NOMO-1 (cell line): ENCODE data around the gene SLC25A48.
A peak's percentile ranks its signal among the peaks of the same experiment; 100 is the strongest.

ENCODE experiments used
- DNase-seq, 2 experiments: peaks; one replicate each; lab custom pipeline; 2025; ENCODE audit not compliant: unreplicated experiment in 2 of 2; lab: John Stamatoyannopoulos, UW

SLC25A48 gene

GRCh38 chr5:135879591-135879990, 45.1 kb downstream of the SLC25A48 start:
- DNase-seq, result no peak

GRCh38 chr5:135880278-135880677, 45.8 kb downstream of the SLC25A48 start:
- no peak for DNase-seq

- DNase-seq, result no peak
These were observed 46.3 kb downstream of the SLC25A48 start for GRCh38 chr5:135880801-135881200.

- no peak for DNase-seq
These were observed 46.8 kb downstream of the SLC25A48 start for GRCh38 chr5:135881244-135881643.

- no peak for DNase-seq
These were observed 47.4 kb downstream of the SLC25A48 start for GRCh38 chr5:135881819-135882218.

GRCh38 chr5:135883026-135883425, 48.6 kb downstream of the SLC25A48 start:
- DNase-seq, result no peak

GRCh38 chr5:135883441-135883840, 49.0 kb downstream of the SLC25A48 start:
- no peak for DNase-seq

GRCh38 chr5:135885031-135885430, 50.6 kb downstream of the SLC25A48 start:
- DNase-seq, result no peak

GRCh38 chr5:135886136-135886535, 51.7 kb downstream of the SLC25A48 start:
- no peak for DNase-seq

- DNase-seq, result peak in 1 of 2 experiments; percentile 59
These were observed 53.0 kb downstream of the SLC25A48 start for GRCh38 chr5:135887447-135887864.

GRCh38 chr5:135887881-135888614, 53.6 kb downstream of the SLC25A48 start:
- no peak for DNase-seq

- DNase-seq, result no peak
These were observed 55.8 kb downstream of the SLC25A48 start for GRCh38 chr5:135890296-135890695.

- DNase-seq, result no peak
These were observed 56.4 kb downstream of the SLC25A48 start for GRCh38 chr5:135890867-135891266.

- DNase-seq, result no peak
These were observed 56.8 kb downstream of the SLC25A48 start for GRCh38 chr5:135891268-135891667.

GRCh38 chr5:135891791-135892190, 57.3 kb downstream of the SLC25A48 start:
- no peak for DNase-seq

- no peak for DNase-seq
These were observed 59.8 kb downstream of the SLC25A48 start for GRCh38 chr5:135894276-135894675.

GRCh38 chr5:135894789-135895188, 60.3 kb downstream of the SLC25A48 start:
- DNase-seq, result no peak

GRCh38 chr5:135895474-135896006, 61.1 kb downstream of the SLC25A48 start, which contains the start of gene IL9:
Gene IL9, minus strand, starts transcription at chr5:135895841. Its CDS starts 25 bp downstream, at chr5:135895816.
- DNase-seq, result no peak

- DNase-seq, result no peak
These were observed 64.2 kb downstream of the SLC25A48 start for GRCh38 chr5:135898651-135899050.

- no peak for DNase-seq
These were observed 65.8 kb downstream of the SLC25A48 start for GRCh38 chr5:135900276-135900675.

GRCh38 chr5:135901633-135902032, 67.2 kb downstream of the SLC25A48 start:
- DNase-seq, result no peak

- DNase-seq, result no peak
These were observed 70.7 kb downstream of the SLC25A48 start for GRCh38 chr5:135905144-135905543.
